IMR-90 (cell line): ENCODE measurements around the gene EEF1G. TPM values are rescaled to one million over a fixed set of nuclear protein-coding genes. Genes with fewer than 3 reads are reported as not detected.

ENCODE experiments used
- ATAC-seq: fragments of 200-7000 bp; cut with Tn5 transposase; 2 replicates; pipeline ENCODE4 v1.9.1; 2020; ENCODE audit warnings: low read depth, mild to moderate bottlenecking, moderate library complexity
- BruUV-seq: library from RNA; stranded (reverse); fragments of 400-500 nt; replicated peaks from 2 replicates; lab custom pipeline; 2021; lab: Mats Ljungman, UMichigan
- CTCF ChIA-PET: fragments of 300-600 bp; formaldehyde crosslinking; extraction: SDS; loops from one replicate; lab custom pipeline; 2021; ENCODE audit warnings: antibody characterized with exemption; lab: Yijun Ruan, JAX
- POLR2A ChIA-PET: fragments of 300-600 bp; sonication (Branson Sonifier 250); formaldehyde crosslinking; loops from one replicate; lab custom pipeline; 2022; ENCODE audit warnings: antibody characterized with exemption; ENCODE audit not compliant: unreplicated experiment; lab: Charles Lee
- DNase-seq: peaks from one replicate; pipeline ENCODE4 v3.0.0; 2013
- H2AFZ ChIP-seq: replicated peaks from 2 replicates; pipeline ENCODE3; 2013; ENCODE audit warnings: low read length, mild to moderate bottlenecking; ENCODE audit not compliant: poor library complexity
- H2AK5ac ChIP-seq: 2 replicates; pipeline ENCODE4 v1.6.1; 2013; ENCODE audit warnings: low read depth, low read length, inconsistent platforms
- H2AK9ac ChIP-seq: replicated peaks from 2 replicates; pipeline ENCODE3; 2013; ENCODE audit warnings: mild to moderate bottlenecking, low read depth, low read length, moderate library complexity; ENCODE audit not compliant: poor library complexity
- H2BK120ac ChIP-seq: 2 replicates; pipeline ENCODE4 v1.6.1; 2013; ENCODE audit warnings: low read depth, low read length, inconsistent platforms
- H2BK15ac ChIP-seq: 3 replicates; pipeline ENCODE4 v1.6.1; 2013; ENCODE audit warnings: low read depth, low read length, inconsistent platforms
- H2BK20ac ChIP-seq: 2 replicates; pipeline ENCODE4 v1.6.1; 2013; ENCODE audit warnings: low read depth, mild to moderate bottlenecking, inconsistent platforms, low read length, moderate library complexity
- H2BK5ac ChIP-seq: 2 replicates; pipeline ENCODE4 v1.6.1; 2013; ENCODE audit warnings: mild to moderate bottlenecking, low read depth, low read length, inconsistent platforms; ENCODE audit not compliant: poor library complexity, severe bottlenecking
- H3K14ac ChIP-seq: replicated peaks from 2 replicates; pipeline ENCODE4 v1.6.1; 2013; ENCODE audit warnings: low read depth, low read length, inconsistent platforms
- H3K18ac ChIP-seq: 2 replicates; pipeline ENCODE4 v1.6.1; 2013; ENCODE audit warnings: low read depth, low read length, control low read depth
- H3K23ac ChIP-seq: 2 replicates; pipeline ENCODE4 v1.6.1; 2013; ENCODE audit warnings: low read depth, low read length, inconsistent platforms
- H3K27ac ChIP-seq: 2 replicates; pipeline ENCODE4 v1.5.1; 2013; ENCODE audit warnings: mild to moderate bottlenecking, control low read depth, low read length; ENCODE audit not compliant: insufficient read depth
- H3K27me3 ChIP-seq: 2 replicates; pipeline ENCODE4 v1.6.1; 2013; ENCODE audit warnings: low read length; ENCODE audit not compliant: control insufficient read depth, insufficient read depth
- H3K36me3 ChIP-seq: 2 replicates; pipeline ENCODE4 v1.6.1; 2013; ENCODE audit warnings: low read length, mixed read lengths; ENCODE audit not compliant: control insufficient read depth, insufficient read depth
- H3K4ac ChIP-seq: 2 replicates; pipeline ENCODE4 v1.6.1; 2013; ENCODE audit warnings: low read depth, low read length, inconsistent platforms
- H3K4me1 ChIP-seq: 2 replicates; pipeline ENCODE4 v1.6.1; 2013; ENCODE audit warnings: low read length, mixed read lengths; ENCODE audit not compliant: control insufficient read depth, insufficient read depth
- H3K4me2 ChIP-seq: 2 replicates; pipeline ENCODE4 v1.6.1; 2013; ENCODE audit warnings: low read depth, mild to moderate bottlenecking, control low read depth, low read length, moderate library complexity
- H3K4me3 ChIP-seq: 2 replicates; pipeline ENCODE4 v1.5.1; 2013; ENCODE audit warnings: low read depth, mild to moderate bottlenecking, control low read depth, low read length, moderate library complexity; ENCODE audit not compliant: insufficient read depth
- H3K56ac ChIP-seq: 2 replicates; pipeline ENCODE4 v1.6.1; 2013; ENCODE audit warnings: low read length, inconsistent platforms; ENCODE audit not compliant: insufficient read depth; ENCODE audit errors: extremely low read depth
- H3K79me1 ChIP-seq, 2 experiments: 2 replicates each; pipeline ENCODE4 v1.6.1; 2013; ENCODE audit warnings: low read length in 2 of 2, inconsistent platforms in 1 of 2, low read depth in 1 of 2
- H3K9ac ChIP-seq: 2 replicates; pipeline ENCODE4 v1.6.1; 2013; ENCODE audit warnings: low read depth, low read length, control low read depth
- H3K9me1 ChIP-seq: 2 replicates; pipeline ENCODE4 v1.6.1; 2013; ENCODE audit warnings: low read length, inconsistent platforms; ENCODE audit not compliant: insufficient read depth
- H3K9me3 ChIP-seq: 2 replicates; pipeline ENCODE4 v1.6.1; 2013; ENCODE audit warnings: low read length; ENCODE audit not compliant: control insufficient read depth, insufficient read depth
- H4K20me1 ChIP-seq: 2 replicates; pipeline ENCODE4 v1.6.1; 2013; ENCODE audit warnings: low read length, inconsistent platforms; ENCODE audit not compliant: insufficient read depth
- H4K5ac ChIP-seq: 2 replicates; pipeline ENCODE4 v1.6.1; 2013; ENCODE audit warnings: mild to moderate bottlenecking, low read depth, low read length, control low read depth
- H4K8ac ChIP-seq, 2 experiments: 2 replicates each; pipeline ENCODE4 v1.6.1; 2013; ENCODE audit warnings: low read depth in 2 of 2, low read length in 2 of 2, control low read depth in 1 of 2, inconsistent platforms in 1 of 2
- H4K91ac ChIP-seq: 2 replicates; pipeline ENCODE4 v1.6.1; 2013; ENCODE audit warnings: low read depth, low read length, inconsistent platforms; ENCODE audit not compliant: insufficient read depth
- BHLHE40 ChIP-seq: fragments of 150-350 bp; IDR thresholded peaks from 2 replicates; pipeline ENCODE4 v1.6.1; 2016; ENCODE audit warnings: mild to moderate bottlenecking, low read depth, low read length
- CEBPB ChIP-seq: IDR thresholded peaks from 2 replicates; pipeline ENCODE4 v1.6.1; 2012; ENCODE audit warnings: low read depth, low read length, improper control_type of control experiment
- CHD1 ChIP-seq: IDR thresholded peaks from 2 replicates; pipeline ENCODE4 v1.6.1; 2012; ENCODE audit warnings: low read depth, low read length, improper control_type of control experiment
- CTCF ChIP-seq: conservative IDR thresholded peaks from 2 replicates; pipeline ENCODE4 v1.5.1; 2012; ENCODE audit warnings: mild to moderate bottlenecking, low read depth, low read length, improper control_type of control experiment
- ELK1 ChIP-seq: fragments of 150-350 bp; IDR thresholded peaks from 2 replicates; pipeline ENCODE4 v1.6.1; 2016; ENCODE audit warnings: low read depth, mild to moderate bottlenecking, low read length, moderate library complexity, borderline replicate concordance
- FOS ChIP-seq: fragments of 150-350 bp; IDR thresholded peaks from 2 replicates; pipeline ENCODE4 v1.6.1; 2016; ENCODE audit warnings: low read depth, low read length
- MAFK ChIP-seq: IDR thresholded peaks from 2 replicates; pipeline ENCODE4 v1.6.1; 2012; ENCODE audit warnings: low read depth, low read length, improper control_type of control experiment
- MAZ ChIP-seq: IDR thresholded peaks from 2 replicates; pipeline ENCODE4 v1.6.1; 2012; ENCODE audit warnings: low read depth, mild to moderate bottlenecking, low read length, improper control_type of control experiment, moderate library complexity, borderline replicate concordance
- MXI1 ChIP-seq: IDR thresholded peaks from 2 replicates; pipeline ENCODE4 v1.6.1; 2012; ENCODE audit warnings: low read depth, mild to moderate bottlenecking, low read length, moderate library complexity, borderline replicate concordance
- NFE2L2 ChIP-seq: fragments of 150-350 bp; IDR thresholded peaks from 2 replicates; pipeline ENCODE4 v1.6.1; 2016; ENCODE audit warnings: low read depth, mild to moderate bottlenecking, low read length
- POLR2A ChIP-seq: IDR thresholded peaks from 2 replicates; pipeline ENCODE4 v1.6.1; 2012; ENCODE audit warnings: mild to moderate bottlenecking, low read depth, low read length
- RAD21 ChIP-seq: IDR thresholded peaks from 2 replicates; pipeline ENCODE4 v1.6.1; 2012; ENCODE audit warnings: low read length, improper control_type of control experiment
- RCOR1 ChIP-seq: IDR thresholded peaks from 2 replicates; pipeline ENCODE4 v1.6.1; 2012; ENCODE audit warnings: mild to moderate bottlenecking, low read length, improper control_type of control experiment; ENCODE audit not compliant: insufficient replicate concordance
- RFX5 ChIP-seq: IDR thresholded peaks from 2 replicates; pipeline ENCODE4 v1.8.0; 2012; ENCODE audit warnings: low read depth, mild to moderate bottlenecking, low read length, moderate library complexity
- SMC3 ChIP-seq: fragments of 150-350 bp; IDR thresholded peaks from 2 replicates; pipeline ENCODE4 v1.6.1; 2016; ENCODE audit warnings: low read depth, mild to moderate bottlenecking, antibody characterized with exemption, low read length, moderate library complexity
- USF2 ChIP-seq: fragments of 150-350 bp; IDR thresholded peaks from 2 replicates; pipeline ENCODE4 v1.6.1; 2017; ENCODE audit warnings: mild to moderate bottlenecking, antibody characterized with exemption, low read length, low read depth
- WGBS, 2 experiments: methylation state at CpG; one replicate each; pipeline versions ENCODE4 v1.1.5 to v1.1.7; 2013; ENCODE audit warnings: missing lambda C conversion rate in 2 of 2; ENCODE audit not compliant: insufficient read length in 1 of 2; ENCODE audit errors: extremely low coverage in 2 of 2; 5-methylcytosine and 5-hydroxymethylcytosine counted together
- dilution Hi-C: fragments of 300-500 bp; cut with HindIII; formaldehyde crosslinking; loops from one replicate; pipeline ENCODE4 v1.14.3; 2018; ENCODE audit warnings: low sequenced_read_pairs; ENCODE audit not compliant: unreplicated experiment
- in situ Hi-C: fragments of 300-500 bp; cut with MboI; formaldehyde crosslinking; loops from 3 replicates; pipeline ENCODE4 v1.14.3; 2019; ENCODE audit warnings: low sequenced_read_pairs, inconsistent platforms, mixed read lengths
- intact Hi-C: fragments of 100-400 bp; cut with micrococcal nuclease; formaldehyde crosslinking; loops from 2 replicates; pipeline ENCODE4 v1.10.0; 2022
- polyA plus RNA-seq, 3 experiments: library from polyadenylated mRNA; depleted of rRNA; stranded (reverse); fragments of >200 nt; gene quantifications; 2 replicates each; pipeline ENCODE4 v1.2.3, GENCODE V29; 2012; ENCODE audit warnings: low replicate concordance in 1 of 3
- total RNA-seq: library from RNA; depleted of rRNA; stranded (reverse); fragments of >200 nt; gene quantifications from 2 replicates; pipeline ENCODE4 v1.2.3, GENCODE V29; 2012

The EEF1G gene
- total and polyA plus RNA-seq, 2 of the 4 experiments (the other 2 are of a cell fraction), result 1,684 to 1,857 TPM

GRCh38 chr11:62603776-62604299, 30.1 kb upstream of the EEF1G start:
- in situ Hi-C loops (no loop called here), dilution Hi-C loops (no loop called here), intact Hi-C loops (no loop called here)
- no peak overlapping the region for H3K23ac ChIP-seq
- CTCF ChIA-PET, result no interaction called here
- POLR2A ChIA-PET, result interaction anchor here (1.0 kb wide), 1 partner anchor 12 kb away, joined by 4 read pairs; no protein-coding TSS in a partner anchor
- peaks cover 28% of the 10 kb centered on the region for H3K36me3 ChIP-seq
- H4K91ac ChIP-seq, result no peak overlapping the region
- H2BK5ac ChIP-seq, result no peak overlapping the region
- no peaks in the 10 kb centered on the region for H3K27me3 ChIP-seq
- H3K9me1 ChIP-seq, result peaks cover 5% of the 10 kb centered on the region
- no CpG with 5 or more reads among the region's 8 CpGs for WGBS, 2 experiments
- no peak overlapping the region for H2BK20ac ChIP-seq
- BruUV-seq, result no TSS peak
- H3K4me3 ChIP-seq, result no peak overlapping the region
- no peak for TF ChIP-seq MAFK
- TF ChIP-seq CEBPB, result no peak
- TF ChIP-seq FOS, result no peak
- no peak for TF ChIP-seq ELK1
- TF ChIP-seq RCOR1, result no peak
- TF ChIP-seq BHLHE40, result no peak
- TF ChIP-seq POLR2A, result no peak
- no peak for TF ChIP-seq SMC3
- TF ChIP-seq CTCF, result no peak
- no peak for TF ChIP-seq USF2
- no peak for TF ChIP-seq MAZ
- no peak for TF ChIP-seq NFE2L2
- TF ChIP-seq CHD1, result no peak
- TF ChIP-seq MXI1, result no peak
- TF ChIP-seq RFX5, result no peak
- no peak for TF ChIP-seq RAD21
- H2AFZ ChIP-seq, result no peak overlapping the region
- H3K14ac ChIP-seq, result no peak overlapping the region
- H3K4me1 ChIP-seq, result peaks cover 7% of the 10 kb centered on the region
- H2AK5ac ChIP-seq, result peak overlapping the region; percentile 30; the same call in 1 of the 2 replicates
- H3K9me3 ChIP-seq, result no peaks in the 10 kb centered on the region
- no peak overlapping the region for H4K8ac ChIP-seq
- DNase-seq (no peak), ATAC-seq (no peak)
- H2AK9ac ChIP-seq, result no peak overlapping the region
- H3K4ac ChIP-seq, result no peak overlapping the region
- H3K27ac ChIP-seq, result no peak overlapping the region
- H3K18ac ChIP-seq, result no peak overlapping the region
- H3K9ac ChIP-seq, result no peak overlapping the region
- H3K79me1 ChIP-seq, result peaks cover 2 to 20% of the 10 kb centered on the region in 2 experiments; a peak in 3 of 4 replicates
- H2BK15ac ChIP-seq, result no peak overlapping the region
- peaks cover 12% of the 10 kb centered on the region; the same call in 1 of the 2 replicates for H4K20me1 ChIP-seq
- no peak overlapping the region for H2BK120ac ChIP-seq
- H3K4me2 ChIP-seq, result no peak overlapping the region
- H4K5ac ChIP-seq, result no peak overlapping the region
- no peak overlapping the region for H3K56ac ChIP-seq
